Mucosa of stomach (tissue), 1 donor: ENCODE results near the gene DCT.

Experiments used
- H3K27me3 ChIP-seq: one replicate; pipeline ENCODE4 v1.7.0; 2013; ENCODE audit warnings: mild to moderate bottlenecking, low read length; ENCODE audit not compliant: control insufficient read depth, insufficient read depth
- H3K36me3 ChIP-seq: one replicate; pipeline ENCODE4 v1.7.0; 2013; ENCODE audit warnings: low read length; ENCODE audit not compliant: control insufficient read depth, insufficient read depth
- H3K4me1 ChIP-seq: one replicate; pipeline ENCODE4 v1.7.0; 2013; ENCODE audit warnings: mild to moderate bottlenecking, low read length; ENCODE audit not compliant: control insufficient read depth, insufficient read depth
- H3K4me3 ChIP-seq: one replicate; pipeline ENCODE4 v1.7.0; 2013; ENCODE audit warnings: low read length
- H3K9ac ChIP-seq: one replicate; pipeline ENCODE4 v1.7.0; 2013; ENCODE audit warnings: mild to moderate bottlenecking, low read length, moderate library complexity
- H3K9me3 ChIP-seq: one replicate; pipeline ENCODE4 v1.7.0; 2013; ENCODE audit warnings: mild to moderate bottlenecking, low read length, moderate library complexity; ENCODE audit not compliant: control insufficient read depth
- donor health status: Pancreatic carcinoma.

The DCT gene

GRCh38 chr13:94414708-94415107 lies 64.8 kb downstream of the DCT start:
- H3K9me3 ChIP-seq, result no peaks in the 10 kb centered on the region
- no peaks in the 10 kb centered on the region for H3K27me3 ChIP-seq
- no peak overlapping the region for H3K4me3 ChIP-seq
- no peak overlapping the region for H3K9ac ChIP-seq
- H3K4me1 ChIP-seq, result no peaks in the 10 kb centered on the region
- no peaks in the 10 kb centered on the region for H3K36me3 ChIP-seq

- no peak overlapping the region for H3K4me3 ChIP-seq
- H3K27me3 ChIP-seq, result no peaks in the 10 kb centered on the region
- H3K9ac ChIP-seq, result no peak overlapping the region
- H3K4me1 ChIP-seq, result no peaks in the 10 kb centered on the region
- H3K9me3 ChIP-seq, result no peaks in the 10 kb centered on the region
- H3K36me3 ChIP-seq, result no peaks in the 10 kb centered on the region
These were observed 65.3 kb downstream of the DCT start for GRCh38 chr13:94414141-94414540.

- H3K9me3 ChIP-seq, result no peaks in the 10 kb centered on the region
- no peak overlapping the region for H3K4me3 ChIP-seq
- H3K36me3 ChIP-seq, result no peaks in the 10 kb centered on the region
- no peaks in the 10 kb centered on the region for H3K4me1 ChIP-seq
- H3K27me3 ChIP-seq, result no peaks in the 10 kb centered on the region
- no peak overlapping the region for H3K9ac ChIP-seq
These were observed 65.9 kb downstream of the DCT start for GRCh38 chr13:94413598-94413944.

- Histone ChIP-seq H3K4me1 (no peaks in the 10 kb centered on the region), H3K27me3 (no peaks in the 10 kb centered on the region), H3K36me3 (no peaks in the 10 kb centered on the region), H3K9me3 (no peaks in the 10 kb centered on the region), H3K4me3 (no peak overlapping the region), H3K9ac (no peak overlapping the region)
These were observed 66.4 kb downstream of the DCT start for GRCh38 chr13:94412870-94413597.

- Histone ChIP-seq H3K9me3 (no peaks in the 10 kb centered on the region), H3K9ac (no peak overlapping the region), H3K4me3 (no peak overlapping the region), H3K27me3 (no peaks in the 10 kb centered on the region), H3K36me3 (no peaks in the 10 kb centered on the region), H3K4me1 (no peaks in the 10 kb centered on the region)
These were observed 67.7 kb downstream of the DCT start for GRCh38 chr13:94411747-94412146.

GRCh38 chr13:94408314-94409036 lies 71.0 kb downstream of the DCT start:
- H3K4me1 ChIP-seq, result no peaks in the 10 kb centered on the region
- H3K9me3 ChIP-seq, result no peaks in the 10 kb centered on the region
- H3K4me3 ChIP-seq, result no peak overlapping the region
- H3K36me3 ChIP-seq, result no peaks in the 10 kb centered on the region
- no peaks in the 10 kb centered on the region for H3K27me3 ChIP-seq
- no peak overlapping the region for H3K9ac ChIP-seq

GRCh38 chr13:94400874-94401273 lies 78.6 kb downstream of the DCT start:
- no peak overlapping the region for H3K4me3 ChIP-seq
- H3K27me3 ChIP-seq, result no peaks in the 10 kb centered on the region
- no peaks in the 10 kb centered on the region for H3K36me3 ChIP-seq
- no peak overlapping the region for H3K9ac ChIP-seq
- no peaks in the 10 kb centered on the region for H3K9me3 ChIP-seq
- H3K4me1 ChIP-seq, result no peaks in the 10 kb centered on the region

GRCh38 chr13:94399812-94400211 lies 79.7 kb downstream of the DCT start:
- Histone ChIP-seq H3K4me3 (no peak overlapping the region), H3K9ac (no peak overlapping the region)

GRCh38 chr13:94395860-94396259 lies 83.6 kb downstream of the DCT start:
- Histone ChIP-seq H3K9ac (no peak overlapping the region), H3K9me3 (no peaks in the 10 kb centered on the region), H3K4me3 (no peak overlapping the region), H3K36me3 (no peaks in the 10 kb centered on the region), H3K27me3 (no peaks in the 10 kb centered on the region), H3K4me1 (no peaks in the 10 kb centered on the region)

More at GRCh38 chr13:94399812-94400211, 79.7 kb downstream of the DCT start:
- Histone ChIP-seq H3K36me3 (no peaks in the 10 kb centered on the region), H3K27me3 (no peaks in the 10 kb centered on the region), H3K9me3 (no peaks in the 10 kb centered on the region), H3K4me1 (no peaks in the 10 kb centered on the region)

GRCh38 chr13:94394723-94395122 lies 84.8 kb downstream of the DCT start:
- H3K9me3 ChIP-seq, result no peaks in the 10 kb centered on the region
- no peaks in the 10 kb centered on the region for H3K4me1 ChIP-seq
- H3K27me3 ChIP-seq, result no peaks in the 10 kb centered on the region
- H3K36me3 ChIP-seq, result no peaks in the 10 kb centered on the region
- H3K4me3 ChIP-seq, result no peak overlapping the region
- H3K9ac ChIP-seq, result no peak overlapping the region

GRCh38 chr13:94390881-94391280 lies 88.6 kb downstream of the DCT start:
- Histone ChIP-seq H3K4me1 (no peaks in the 10 kb centered on the region), H3K27me3 (no peaks in the 10 kb centered on the region), H3K9ac (no peak overlapping the region), H3K9me3 (no peaks in the 10 kb centered on the region), H3K36me3 (no peaks in the 10 kb centered on the region), H3K4me3 (no peak overlapping the region)

GRCh38 chr13:94389604-94390351 lies 89.7 kb downstream of the DCT start:
- Histone ChIP-seq H3K36me3 (no peaks in the 10 kb centered on the region), H3K27me3 (no peaks in the 10 kb centered on the region), H3K9me3 (no peaks in the 10 kb centered on the region), H3K4me3 (no peak overlapping the region), H3K9ac (no peak overlapping the region), H3K4me1 (no peaks in the 10 kb centered on the region)
